Activated CD8-positive, alpha-beta memory T cell treated with anti-CD3 and anti-CD28 coated beads, Interleukin-2, amount 50 U/mL, for 24 hours (primary cell): ENCODE measurements around the gene P2RX3.

Experiments used
- DNase-seq: peaks from one replicate; pipeline ENCODE4 v3.0.0-alpha.2; 2020; ENCODE audit errors: extremely low read depth

The P2RX3 gene

DNA sequence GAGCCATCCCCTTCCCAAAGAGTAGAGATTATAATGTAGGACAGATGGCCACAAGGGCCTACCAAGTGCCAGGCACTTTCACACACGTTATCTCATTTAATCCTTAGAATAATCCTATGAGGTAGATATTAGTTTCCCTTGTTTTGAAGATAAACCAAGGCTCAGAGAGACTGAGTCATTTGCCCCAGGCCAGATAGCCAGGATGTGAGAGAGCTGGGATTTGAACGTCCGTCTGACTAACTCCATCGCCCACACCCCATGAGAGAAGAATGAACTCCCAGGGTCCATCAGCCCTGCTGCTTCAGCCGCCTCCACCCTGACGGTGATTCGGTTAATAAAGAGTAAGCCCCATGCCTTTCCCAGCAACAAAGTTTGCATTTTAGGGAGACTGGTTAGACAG lies 32.1 kb downstream of the P2RX3 start:
- DNase-seq: no peak

DNA sequence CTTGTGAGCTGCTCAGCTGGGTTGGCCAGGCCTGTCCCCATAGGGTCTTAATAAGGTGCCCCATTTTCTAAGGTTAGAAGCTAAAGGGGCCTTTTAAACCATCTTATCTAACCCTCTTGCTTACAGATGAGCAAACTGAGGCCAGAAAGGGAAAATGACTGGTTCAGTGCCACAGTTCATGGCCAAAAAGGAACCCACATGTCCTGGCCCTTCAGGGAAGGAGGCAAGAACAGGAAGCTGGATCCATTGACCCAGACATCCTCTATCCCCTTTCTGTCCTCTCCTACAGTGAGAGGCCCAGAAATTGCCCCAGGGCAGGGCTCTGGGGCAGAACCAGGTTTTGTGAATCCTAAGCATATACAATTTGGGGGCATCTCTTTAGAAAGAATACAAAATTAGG lies 32.8 kb downstream of the P2RX3 start:
- no peak for DNase-seq

DNA sequence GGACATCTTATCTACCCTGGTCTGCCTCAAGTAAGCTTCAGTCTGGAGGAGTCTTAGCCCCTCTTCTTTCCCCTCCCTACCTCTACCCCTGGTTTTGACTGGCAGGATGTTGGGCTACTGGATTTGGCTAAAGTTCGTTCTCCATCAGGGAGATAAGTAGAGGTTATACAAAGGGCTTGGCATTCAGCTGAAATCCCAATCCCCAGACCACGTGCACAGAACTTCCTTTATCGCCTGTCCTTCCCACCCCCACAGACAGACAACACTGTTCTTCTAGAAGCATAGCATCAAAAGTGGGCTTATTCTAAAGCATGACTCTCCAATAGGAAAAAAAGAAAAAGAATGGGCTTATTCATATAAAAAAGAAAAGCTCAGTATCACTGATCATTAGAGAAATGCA lies 35.0 kb downstream of the P2RX3 start:
- no peak for DNase-seq

DNA sequence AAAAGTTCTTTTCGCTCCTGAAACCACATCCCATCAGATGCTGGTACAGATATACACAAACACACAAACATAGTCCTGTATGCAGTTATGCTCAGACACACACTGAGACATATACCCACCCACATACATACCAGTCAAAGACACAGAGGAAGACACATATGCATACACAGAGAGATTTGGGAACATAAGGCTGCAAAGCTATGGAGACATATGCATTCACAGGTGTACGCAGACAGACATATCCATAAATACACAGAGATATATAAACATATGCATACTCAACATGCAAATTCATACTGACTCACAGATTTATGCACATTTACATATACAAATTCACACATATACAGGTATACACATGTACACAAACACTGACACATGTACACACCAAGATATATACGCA lies 36.8 kb downstream of the P2RX3 start:
- DNase-seq: no peak

DNA sequence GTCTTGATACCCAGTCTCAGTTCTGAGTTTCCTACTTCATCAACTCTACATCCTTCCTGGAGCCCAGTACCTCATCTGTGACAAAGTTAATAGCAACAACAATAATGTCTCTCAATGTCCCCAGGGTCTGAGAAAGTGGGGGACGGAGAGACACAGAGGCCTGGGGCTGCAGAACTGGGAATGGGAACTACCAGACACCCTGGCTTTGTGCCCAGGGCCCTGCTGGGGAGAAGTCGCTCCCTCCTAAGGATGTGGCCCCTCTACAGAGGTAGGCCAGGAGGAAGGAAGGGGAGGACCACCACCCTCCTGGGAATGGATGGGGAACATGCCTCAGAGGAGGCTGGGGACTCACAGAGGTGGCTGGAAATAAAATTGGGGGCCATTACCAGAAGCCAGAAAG lies 37.3 kb downstream of the P2RX3 start:
- DNase-seq: no peak

DNA sequence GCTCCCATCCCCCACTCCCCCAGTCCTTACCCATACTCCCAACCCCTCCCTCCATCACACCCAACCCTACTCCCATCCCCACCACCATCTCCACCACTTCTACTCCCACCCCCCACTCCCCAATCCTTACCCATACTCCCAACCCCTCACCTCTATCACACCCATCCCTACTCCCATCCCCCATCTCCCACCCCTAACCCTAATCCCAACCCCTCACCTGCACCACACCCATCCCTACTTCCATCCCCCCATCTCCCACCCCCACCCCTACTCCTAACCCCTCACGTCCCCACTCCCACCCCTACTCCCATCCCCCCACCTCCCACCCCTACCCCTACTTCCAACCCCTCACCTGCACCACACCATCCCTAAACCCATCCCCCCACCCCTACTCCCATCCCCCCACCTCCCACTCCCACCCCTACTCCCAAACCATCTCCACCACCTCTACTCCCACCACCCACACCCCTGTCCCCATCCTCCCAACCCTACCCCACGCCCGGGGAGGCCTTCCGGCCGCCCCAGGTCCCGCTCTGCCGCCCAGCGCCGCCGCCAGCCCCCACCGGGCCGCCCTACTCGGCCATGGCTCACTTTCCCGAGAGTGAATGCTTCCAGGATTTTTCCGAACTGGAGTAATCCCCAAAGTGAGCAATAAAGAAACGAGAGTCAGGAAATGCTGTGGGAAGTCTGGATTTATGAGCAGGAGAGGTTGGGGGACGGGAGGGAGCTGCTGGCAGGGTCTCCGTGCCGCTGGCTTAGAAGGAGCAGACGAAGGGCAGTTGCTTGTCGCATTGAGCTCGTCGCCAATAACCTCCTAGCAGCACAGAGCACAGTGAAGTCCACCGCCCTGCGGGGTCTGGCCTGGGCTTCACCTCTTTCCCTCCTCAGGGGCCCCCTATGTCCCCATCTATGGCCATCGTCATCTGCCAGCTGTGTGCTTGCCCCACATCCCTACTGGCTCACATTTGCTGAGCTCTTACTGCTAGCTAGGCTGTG lies 38.2 kb downstream of the P2RX3 start:
- no peak for DNase-seq

DNA sequence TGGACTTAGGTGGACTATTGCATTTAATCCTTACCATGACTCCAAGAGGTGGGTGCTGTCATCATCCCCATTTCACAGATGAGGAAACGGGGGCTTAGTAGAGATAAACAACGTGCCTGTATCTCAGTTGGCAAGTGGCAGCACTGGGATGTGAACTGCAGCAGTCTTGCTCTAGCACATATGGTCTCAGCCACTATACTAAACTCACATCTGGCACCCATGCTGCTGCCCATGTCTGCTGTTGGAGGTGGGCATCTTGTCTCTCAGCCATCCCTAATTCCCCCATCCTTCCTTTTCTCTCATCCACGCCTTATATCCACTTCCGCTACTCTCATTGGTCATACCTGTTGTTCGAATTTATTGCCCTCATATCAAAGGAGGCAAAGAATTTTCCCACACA lies 39.0 kb downstream of the P2RX3 start:
- no peak for DNase-seq

DNA sequence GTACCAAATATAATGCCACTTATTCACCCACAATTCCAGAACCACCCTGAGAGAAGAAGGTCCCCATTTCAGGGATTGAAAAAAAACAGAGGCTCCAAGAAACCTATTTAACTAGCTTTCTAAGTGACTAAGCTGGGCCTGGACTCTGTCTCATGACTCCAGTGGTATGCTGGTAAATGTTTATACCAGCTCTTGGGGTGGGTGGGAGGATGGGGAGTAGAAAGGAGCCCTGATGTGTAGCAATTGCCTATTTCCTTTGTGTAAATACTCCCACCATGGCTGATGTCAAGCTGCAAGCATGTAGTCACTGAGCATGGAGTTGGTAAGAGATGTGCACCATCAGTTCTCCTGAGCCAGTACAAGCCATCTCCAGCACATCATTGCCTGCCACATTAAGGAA lies 40.0 kb downstream of the P2RX3 start:
- DNase-seq: no peak

DNA sequence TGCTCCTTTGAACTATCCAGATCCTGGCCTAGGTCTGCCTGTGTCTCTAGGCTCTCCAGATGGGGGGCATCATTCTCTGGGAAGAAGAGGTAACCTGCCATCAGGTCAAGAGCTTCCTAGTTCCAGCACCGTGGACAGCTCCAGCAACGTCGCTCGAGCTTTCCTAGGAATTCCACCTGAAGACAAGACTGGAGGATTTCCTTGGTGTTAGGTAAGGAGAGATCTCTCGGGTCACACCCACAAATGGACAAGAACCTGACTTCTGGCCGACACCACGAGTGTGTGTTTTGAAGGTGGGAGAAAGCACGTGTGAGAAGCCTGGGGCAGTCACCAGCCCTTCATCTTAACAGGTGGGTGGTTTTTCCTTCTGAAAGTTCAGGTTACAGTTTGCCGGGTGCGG lies 41.6 kb downstream of the P2RX3 start:
- no peak for DNase-seq

DNA sequence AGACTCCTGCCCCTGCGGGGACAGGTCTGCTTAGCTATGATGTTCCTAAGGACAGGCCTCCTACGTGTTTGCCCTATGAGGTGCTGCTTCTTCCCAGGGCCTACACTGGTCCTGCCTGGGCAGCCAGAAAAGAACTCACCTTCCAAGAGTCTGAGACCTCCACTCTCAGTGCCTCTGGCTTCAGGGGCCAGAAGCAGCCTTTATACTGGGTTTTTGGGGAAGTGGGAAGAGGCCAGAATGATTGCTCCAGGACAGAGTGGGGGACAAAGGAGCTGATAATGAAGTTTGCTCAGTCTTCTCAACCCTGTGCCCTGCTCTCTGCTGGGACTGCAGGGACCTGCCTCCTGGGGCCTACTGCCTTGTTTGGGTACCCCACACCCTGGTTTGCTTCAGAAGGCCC lies 42.8 kb downstream of the P2RX3 start, which contains the start of gene PRG3:
PRG3 (minus strand) TSS at position 176 of the 400 bp plus-strand sequence. CDS start 442 bp downstream, outside the sequence.
- no peak for DNase-seq

DNA sequence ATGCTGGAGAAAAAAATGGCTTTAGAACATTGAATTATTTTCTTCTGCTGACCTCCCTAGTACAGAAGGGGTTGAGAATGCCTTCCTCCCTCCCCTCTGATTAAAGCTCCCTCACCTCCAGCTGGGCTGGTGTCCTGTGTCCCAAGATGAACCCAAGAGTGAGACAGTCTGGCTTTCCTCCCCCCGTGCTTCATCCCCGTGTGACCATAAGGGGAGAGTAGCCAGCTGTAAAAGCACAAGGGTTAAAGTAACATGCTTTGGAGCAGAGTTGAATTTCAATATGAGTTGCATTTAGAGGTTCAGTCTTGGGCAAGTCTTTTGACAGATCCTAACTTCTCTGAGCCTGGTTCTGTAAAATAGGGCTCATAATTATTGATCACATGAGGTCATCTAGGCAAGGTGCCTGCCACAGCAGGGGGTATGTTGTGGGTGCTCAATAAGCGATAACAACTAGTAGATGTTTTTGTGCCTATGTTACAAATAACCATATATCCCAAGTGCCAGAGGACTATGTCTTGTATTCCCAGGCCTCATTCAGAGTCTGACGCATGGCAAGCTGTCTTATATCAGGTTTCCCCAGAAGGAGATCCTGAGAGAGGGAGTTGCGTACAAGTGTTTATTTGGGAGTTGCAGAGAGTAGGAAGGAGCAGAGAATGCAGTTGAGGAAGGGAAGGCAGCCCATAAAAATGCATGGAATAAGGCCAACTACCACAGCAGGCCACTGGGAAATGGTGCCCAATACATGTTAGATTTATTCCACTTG lies 48.2 kb downstream of the P2RX3 start:
- no peak for DNase-seq

DNA sequence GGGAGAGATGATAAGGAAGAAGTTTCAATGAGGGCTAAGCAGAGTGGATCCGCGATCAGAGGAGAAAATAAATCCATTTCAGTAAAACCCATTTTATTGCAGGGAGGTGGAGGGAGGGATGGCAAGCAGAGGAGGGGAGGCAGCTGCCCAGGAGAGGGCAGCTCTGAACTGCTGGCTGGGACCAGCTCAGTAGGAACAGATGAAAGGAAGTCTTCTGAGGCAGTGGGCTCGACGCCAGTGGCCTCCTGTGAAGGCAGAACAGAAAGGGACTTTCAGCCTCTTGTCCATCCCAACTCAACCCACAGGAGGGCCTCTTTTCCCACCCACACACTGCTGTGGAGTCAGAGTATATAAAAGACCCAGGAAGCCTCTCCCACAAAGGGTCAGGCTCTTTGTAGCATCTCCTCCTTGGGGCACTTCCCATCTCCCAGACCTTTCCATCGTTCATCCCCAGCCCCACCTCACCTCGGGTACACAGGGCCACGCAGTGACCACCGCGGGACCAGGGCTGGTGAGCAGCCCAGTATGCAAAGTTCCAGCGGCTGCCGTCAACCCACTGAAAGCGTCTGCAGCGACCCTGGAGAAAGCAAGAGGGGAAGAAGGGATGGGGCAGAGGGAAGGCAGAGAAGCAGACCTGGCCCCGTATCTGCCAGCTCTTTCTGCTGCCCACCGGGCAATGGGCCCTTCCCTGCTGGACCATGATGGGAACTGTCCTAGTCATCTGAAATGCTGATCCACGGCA lies 49.3 kb downstream of the P2RX3 start:
- DNase-seq: no peak

DNA sequence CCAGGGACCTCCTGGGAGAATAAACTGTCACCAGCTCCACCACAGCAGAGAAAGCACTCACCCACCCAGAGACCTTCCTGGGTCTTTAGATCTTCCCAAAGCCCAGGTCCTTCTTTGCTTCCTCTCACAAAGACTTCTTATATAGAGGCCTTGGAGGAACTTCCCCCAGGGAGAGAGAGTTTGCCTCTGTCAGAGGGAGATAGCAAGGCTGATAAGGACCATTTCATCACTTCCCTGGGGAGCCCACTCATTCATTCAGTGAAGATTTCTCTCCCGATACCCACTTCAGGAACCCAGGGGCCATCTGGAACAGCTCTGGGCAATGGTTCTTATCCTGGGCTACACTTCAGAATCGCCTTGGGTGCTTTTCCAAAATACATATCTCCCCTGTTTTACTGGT lies 52.4 kb downstream of the P2RX3 start, which contains the start of gene PRG2:
PRG2 (minus strand) TSS at position 116 of the 400 bp plus-strand sequence. CDS start 706 bp downstream, outside the sequence.
- no peak for DNase-seq

DNA sequence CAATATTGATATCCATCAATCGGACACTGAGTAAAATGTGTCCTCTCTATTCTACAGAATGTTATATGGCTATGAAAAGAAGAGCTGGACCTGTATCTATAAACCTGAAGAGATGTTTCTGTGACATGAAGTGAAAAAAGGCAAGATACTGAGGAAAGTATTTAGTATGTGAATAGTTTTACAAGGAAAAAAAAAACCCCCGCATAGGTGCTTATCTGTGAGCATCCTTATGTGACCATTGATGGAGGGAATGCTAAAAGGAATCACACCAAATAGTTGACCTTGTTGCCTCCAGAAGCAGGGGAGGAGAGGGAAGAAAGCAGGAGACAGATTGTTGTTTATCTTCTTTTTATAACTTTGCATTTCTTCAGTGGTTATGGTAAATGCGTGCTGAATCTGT lies 53.0 kb downstream of the P2RX3 start:
- DNase-seq: no peak

DNA sequence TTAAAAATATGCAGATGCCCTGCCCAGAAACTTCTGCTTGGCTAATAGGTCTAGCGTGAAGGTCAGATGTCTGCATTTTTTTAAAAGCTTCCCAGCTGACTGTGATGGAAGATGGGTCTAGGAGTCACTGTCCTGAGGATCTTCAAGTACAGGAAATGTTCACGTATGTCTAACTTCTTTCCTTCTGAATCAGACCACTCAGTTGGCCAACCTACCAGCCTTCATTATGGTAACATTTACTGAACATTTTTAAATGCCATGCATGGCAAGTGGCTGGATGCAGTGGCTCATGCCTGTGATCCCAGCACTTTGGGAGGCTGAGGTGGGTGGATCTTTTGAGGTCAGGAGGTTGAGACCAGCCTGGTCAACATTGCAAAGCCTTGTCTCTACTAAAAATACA lies 53.4 kb downstream of the P2RX3 start:
- no peak for DNase-seq

DNA sequence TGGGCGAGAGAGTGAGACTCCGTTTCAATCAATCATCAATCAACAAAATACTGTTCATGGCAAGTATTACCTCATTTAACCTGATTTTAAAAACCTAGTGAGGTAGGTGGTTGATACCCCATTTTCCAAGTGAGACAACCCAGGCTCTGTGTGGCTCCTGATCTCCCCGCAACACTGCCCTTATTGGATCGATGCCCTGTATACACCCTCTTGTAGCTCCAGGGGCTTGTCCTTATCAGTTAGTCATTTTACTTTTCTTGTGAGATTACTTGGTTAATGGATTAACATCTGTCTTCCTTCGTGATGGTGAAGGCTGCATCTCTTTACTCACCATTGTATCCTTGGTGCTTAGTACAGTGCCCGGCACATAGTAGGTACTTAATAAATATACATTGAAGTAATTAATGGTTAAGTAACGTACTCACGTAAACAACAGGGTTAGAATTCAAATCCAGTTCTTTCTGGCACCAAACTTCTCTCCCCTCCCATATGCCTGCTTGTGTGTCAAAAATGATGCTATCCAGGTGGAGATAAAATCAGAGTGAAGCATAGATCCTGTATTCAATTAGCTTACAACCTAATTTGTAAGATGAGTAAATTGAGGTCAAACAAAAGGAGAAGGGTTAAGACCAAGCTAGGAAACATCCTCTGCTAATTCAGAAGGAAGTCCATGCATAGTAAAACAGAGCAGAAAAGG lies 54.1 kb downstream of the P2RX3 start:
- no peak for DNase-seq

DNA sequence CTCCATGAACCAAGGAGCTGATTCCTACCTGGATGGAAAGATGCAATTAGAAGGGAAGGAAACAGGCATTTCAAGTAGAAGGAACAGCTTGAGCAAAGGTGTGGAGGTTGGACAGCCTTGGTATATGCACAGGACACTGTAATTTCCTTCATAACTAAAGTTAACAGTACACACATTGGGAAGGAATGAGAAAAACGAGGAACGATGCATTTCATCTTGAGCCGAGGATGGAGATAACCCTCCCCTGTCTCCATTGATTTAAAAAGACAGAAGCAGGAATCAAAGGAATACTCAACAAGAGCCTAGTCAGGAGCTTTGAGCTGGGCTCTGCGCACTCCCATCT lies 54.6 kb downstream of the P2RX3 start:
- no peak for DNase-seq

DNA sequence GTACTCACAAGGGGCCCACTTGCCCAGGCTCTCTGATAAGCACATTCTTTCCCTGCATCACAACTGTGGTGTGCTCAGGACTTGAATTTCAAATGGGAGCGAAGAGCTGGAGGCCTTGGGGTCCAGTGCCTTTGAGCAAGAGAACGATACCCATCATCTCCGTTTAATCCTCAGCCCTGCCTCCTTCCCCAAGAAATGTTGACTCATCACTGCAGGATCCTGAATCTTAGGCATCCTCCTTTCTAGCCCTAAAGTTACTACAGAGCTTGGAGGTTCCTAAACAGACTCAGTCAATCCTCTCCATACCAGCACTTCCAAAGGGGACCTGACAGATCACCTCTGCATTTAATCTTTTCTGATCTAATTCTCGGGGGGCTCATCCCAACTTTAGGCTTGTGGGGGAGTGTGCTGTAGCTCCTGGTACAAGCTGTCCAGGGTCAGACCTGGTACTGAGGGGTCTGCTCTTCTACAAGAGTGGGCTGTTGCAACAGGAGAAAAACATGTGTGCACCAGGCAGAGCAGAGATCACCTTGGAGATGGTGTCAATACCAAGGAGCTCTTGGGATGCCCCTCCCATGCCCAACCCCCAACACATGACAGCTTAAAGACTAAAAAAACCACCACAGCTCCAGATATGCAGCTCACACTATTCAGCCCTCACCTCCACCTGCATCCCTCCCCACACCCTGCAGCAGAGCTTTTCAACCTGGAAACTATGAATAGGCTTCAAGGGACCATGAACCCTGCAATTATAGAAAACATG lies 56.2 kb downstream of the P2RX3 start:
- DNase-seq: no peak

DNA sequence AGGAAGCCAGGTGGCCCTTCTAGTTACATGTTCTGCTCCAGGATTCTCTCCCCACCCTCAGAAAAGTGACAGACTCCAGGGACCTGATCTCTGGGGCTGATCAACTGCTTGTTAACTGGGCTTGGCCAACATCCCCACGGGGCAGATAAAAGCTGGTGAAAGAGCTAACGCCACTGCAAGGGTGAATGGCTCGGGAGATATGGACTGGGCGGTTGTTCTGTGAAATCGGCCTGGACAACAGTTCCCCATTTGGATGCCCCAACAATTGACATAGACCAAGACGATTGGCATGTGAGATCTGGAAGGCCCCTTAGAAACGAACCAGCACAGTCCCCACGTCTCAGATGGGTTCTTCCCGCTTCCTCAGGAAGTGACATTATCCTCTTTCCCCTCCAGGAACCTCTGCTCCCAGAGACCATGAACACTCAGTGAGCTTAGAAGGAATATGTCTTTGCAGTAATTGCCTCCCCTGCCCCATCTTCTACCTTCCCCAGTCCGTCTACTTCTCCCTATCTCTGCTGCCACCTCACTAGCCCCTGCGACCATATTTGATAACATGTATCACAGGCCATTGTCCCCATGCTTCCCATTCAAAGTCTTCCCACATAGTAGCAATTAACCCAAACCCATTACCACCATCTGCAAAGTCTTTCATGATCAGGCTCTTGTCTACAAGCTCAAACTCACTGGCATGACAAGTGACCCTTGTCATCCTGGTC lies 57.9 kb downstream of the P2RX3 start:
- DNase-seq: no peak

DNA sequence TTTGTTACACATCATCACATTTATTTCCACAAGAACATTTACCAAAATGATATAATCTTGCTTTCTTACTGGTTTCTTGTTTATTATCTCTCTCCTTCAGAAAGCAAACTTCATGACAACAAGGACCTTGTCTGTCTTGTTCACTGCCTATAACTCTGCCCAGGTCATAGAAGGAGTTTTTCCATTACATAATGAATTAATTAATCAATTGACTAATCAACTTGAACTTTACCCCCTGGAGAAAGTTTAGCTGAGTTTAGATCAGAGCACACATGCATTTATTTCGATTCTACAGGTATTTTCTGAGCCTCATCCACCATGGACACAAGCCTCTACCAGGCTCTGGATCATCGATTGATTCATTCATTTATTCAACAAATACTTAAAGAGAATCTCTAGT lies 58.6 kb downstream of the P2RX3 start:
- DNase-seq: no peak
